Kasumi-1 (cell line): ENCODE measurements around the gene DSC1.
"Not testable (repeated sequence)": the region's sequence is repeated elsewhere in the genome, so short reads cannot be mapped to it uniquely, and the experiment has no call there.

Experiments used
- DNase-seq, 2 experiments: peaks; one replicate each; lab custom pipeline; 2025; lab: John Stamatoyannopoulos, UW

DSC1 gene, protein sequence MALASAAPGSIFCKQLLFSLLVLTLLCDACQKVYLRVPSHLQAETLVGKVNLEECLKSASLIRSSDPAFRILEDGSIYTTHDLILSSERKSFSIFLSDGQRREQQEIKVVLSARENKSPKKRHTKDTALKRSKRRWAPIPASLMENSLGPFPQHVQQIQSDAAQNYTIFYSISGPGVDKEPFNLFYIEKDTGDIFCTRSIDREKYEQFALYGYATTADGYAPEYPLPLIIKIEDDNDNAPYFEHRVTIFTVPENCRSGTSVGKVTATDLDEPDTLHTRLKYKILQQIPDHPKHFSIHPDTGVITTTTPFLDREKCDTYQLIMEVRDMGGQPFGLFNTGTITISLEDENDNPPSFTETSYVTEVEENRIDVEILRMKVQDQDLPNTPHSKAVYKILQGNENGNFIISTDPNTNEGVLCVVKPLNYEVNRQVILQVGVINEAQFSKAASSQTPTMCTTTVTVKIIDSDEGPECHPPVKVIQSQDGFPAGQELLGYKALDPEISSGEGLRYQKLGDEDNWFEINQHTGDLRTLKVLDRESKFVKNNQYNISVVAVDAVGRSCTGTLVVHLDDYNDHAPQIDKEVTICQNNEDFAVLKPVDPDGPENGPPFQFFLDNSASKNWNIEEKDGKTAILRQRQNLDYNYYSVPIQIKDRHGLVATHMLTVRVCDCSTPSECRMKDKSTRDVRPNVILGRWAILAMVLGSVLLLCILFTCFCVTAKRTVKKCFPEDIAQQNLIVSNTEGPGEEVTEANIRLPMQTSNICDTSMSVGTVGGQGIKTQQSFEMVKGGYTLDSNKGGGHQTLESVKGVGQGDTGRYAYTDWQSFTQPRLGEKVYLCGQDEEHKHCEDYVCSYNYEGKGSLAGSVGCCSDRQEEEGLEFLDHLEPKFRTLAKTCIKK

DNA sequence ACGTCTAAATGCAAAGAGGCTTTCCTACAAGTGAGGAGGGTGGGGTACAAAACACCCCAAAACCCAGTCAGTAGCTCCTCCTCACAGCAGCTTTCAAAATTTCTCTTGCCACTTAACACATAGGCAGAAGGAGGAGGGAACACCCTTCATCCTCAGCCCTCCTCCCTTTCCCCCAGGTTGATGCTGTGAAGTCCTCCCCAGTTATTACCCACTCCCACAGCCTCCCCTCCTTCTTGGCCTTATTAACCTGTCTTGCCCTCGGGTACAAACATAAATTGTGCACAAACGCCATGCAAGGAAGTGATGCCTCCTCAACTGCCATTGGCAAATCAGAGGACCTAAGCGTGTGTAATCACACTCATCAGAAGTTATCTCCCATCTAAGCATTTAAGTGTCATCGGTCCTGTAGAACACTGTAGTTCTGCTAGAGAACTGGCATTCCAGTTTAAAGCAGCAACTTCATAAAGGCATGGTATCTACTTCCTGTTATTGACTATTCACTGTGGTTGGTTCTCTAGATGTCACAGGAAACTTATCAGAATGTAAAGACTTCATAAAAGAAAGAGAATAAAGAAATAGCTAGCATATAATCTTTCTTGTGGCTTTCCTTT lies at the start of gene DSC1:
Gene DSC1, minus strand, starts transcription at position 32 of the 611 bp plus-strand sequence. CDS start 262 bp downstream, outside the sequence.
- peak; percentile 22 to 23 for DNase-seq

DNA sequence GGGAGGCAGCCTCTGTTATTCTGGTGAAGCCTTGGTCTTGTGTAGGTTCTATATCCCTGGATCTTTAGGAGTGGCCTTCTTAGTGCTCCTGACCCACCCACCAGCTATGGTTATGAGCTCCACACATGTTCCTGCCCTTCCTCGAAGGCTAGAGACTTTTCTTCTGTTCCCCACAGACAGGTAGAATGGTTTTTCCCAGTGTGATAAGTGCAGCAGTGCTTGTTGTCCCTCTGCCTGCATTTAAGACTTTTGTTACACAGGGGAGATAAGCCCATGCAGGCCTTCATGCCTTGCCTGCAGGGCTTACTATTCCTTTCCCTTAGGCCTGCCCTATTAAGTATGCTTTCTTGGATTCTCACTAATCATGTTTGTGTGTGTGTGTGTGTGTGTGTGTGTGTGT lies 48.4 kb upstream of the DSC1 start:
- DNase-seq: no peak

DNA sequence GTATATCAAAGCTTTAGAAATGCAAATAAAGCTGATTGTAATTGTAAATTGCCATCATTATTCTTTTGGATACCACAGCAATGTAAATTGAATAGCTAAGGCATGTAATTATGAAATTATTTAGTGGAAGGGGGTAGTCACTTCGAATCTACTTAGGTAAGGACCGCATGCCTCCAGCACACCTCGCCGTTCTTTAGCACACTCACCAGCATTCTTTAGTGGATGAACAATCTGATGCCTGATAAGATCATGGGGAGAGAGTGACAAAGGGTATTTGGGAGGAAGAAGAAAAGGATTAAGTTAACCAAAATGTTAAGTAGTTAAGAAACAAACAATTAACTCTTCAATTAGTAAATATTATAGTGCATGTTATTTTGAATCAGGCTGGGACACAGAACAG lies 46.4 kb upstream of the DSC1 start:
- DNase-seq: no peak

DNA sequence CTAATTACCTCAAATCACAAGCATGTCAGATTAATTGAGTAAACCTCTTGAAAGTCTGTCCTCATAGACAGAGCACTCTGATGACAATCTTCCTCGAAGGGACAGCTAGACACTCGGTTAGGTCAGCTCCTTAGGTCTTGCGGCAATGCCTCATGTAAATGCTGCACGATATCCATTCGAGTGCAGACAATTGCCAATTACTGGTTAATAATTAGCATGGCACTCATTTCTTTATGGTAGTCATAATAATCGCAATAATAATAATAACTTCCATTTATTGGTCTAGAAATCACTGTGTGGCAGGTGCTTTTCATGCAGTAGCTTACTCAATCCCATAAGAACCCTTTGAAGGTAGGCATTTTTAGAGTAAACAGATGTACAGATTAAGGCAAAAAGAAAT lies 44.7 kb upstream of the DSC1 start:
- DNase-seq: no peak

DNA sequence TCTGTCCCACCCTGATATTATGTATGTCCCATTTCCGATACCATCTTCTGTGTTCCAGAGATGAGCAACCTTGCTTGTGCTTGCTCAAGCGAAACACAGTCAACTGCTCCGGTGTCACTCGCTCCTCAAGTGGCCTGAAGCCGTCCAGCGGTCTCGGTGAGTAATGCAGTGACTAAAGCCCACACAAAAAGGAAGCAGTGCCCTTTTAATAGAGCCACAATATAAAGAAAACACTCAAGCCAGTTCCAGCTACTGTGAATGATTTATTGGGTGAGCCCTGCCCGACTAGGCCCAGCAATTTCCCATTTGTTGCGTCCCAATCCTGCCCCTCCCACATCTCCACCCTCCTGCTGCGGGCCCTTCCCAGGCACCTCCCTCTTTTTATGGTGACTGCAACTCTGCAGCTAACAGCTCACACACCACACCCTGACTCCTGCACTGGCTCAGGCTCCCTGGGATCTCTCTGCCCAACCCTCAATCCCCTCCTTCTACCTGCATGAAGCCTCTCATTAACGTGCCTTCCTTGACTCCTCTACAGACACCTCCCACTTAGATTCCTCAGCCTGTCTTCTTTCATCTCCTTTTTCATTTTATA lies 44.2 kb upstream of the DSC1 start:
- DNase-seq: peak; percentile 64 to 71

DNA sequence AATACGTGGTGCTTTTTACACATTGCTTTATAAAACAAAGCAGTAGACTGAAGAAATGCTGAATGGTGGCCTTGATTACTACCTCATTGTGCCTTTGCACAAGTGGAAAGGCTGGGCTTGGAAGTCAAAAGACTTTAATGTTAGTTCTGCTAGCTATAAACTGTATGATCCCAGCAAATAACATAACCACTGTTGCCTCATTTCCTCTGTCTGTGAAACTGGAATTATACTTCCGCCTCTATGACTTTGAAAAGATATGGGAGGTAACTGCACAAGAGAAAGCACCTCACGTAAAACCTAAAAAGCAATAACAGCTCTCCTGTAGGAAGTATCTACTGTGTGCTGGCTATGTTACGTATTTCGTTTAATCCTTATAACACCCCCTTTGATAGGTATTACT lies 43.4 kb upstream of the DSC1 start:
- DNase-seq: peak; percentile 51 to 56

DNA sequence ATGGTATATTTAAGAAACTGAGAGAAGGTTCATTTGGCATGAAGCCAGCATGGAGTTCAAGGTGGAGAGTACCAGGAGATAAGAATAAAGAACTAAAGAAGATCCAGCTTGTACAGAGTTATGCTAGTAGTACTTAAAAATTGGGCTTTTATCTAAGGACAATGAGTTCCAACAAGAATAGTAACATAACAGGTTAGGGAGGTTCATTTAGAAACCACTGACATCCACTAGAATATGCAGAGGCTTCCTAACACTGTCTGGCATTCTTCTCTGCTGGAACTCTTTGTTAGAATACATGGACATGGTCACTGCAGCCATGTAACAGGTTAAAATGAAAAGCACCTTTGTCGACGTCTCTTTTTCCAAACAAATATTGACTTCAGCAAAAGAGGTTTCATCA lies 42.6 kb upstream of the DSC1 start:
- DNase-seq: no peak

DNA sequence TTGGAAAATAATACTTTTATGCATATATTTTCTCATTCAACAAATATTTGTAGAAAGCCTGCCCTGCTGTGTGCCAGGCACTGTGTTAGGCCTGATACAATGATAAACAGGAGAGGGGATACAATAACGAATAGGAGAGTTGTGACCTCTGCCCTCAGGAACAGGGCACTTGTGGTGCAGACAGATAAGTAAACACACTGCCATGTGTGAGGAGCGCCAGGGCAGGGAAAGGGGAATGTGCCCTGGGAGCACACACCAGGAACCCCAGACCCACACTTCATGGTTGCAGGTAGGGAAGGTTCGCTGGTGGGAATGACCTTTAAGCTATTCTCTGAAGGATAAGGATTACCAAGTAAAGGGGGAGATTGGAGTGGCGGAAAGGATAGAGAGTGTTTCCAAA lies 42.2 kb upstream of the DSC1 start:
- DNase-seq: no peak

DNA sequence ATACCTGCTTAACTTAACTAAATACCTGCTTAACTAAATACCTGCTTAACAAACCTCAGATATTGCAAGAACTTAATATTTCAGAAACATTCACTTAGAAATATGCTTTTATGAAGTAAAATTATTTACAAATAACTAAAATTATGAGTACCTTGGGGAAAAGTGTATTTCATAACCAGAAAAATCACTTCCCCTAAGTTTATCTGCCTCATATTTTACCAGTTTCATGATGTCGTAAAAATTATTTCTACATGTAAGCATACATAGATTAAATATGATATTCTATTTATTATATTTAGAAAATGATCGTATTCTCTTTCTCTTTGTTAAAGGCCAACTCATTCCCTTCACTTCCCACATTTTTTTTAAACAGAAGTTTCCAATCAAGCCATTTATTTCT lies 41.5 kb upstream of the DSC1 start:
- DNase-seq: no peak

DNA sequence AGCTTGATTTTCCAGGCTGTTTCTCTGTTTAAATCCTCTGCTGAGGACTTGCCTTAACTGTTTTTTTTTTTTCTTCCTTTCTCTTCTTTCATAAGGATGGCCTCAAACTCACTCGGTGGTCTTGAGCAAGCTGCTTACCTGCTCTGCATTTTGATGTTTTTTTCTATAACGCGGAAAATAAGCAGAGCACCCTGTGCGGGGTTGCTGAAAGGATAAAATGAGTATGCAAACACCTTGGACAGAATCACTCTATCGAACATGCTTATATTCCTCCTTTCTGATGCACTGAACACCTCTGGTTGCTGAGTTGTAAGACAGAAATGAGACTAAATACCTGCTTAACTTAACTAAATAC lies 41.1 kb upstream of the DSC1 start:
- DNase-seq: no peak

DNA sequence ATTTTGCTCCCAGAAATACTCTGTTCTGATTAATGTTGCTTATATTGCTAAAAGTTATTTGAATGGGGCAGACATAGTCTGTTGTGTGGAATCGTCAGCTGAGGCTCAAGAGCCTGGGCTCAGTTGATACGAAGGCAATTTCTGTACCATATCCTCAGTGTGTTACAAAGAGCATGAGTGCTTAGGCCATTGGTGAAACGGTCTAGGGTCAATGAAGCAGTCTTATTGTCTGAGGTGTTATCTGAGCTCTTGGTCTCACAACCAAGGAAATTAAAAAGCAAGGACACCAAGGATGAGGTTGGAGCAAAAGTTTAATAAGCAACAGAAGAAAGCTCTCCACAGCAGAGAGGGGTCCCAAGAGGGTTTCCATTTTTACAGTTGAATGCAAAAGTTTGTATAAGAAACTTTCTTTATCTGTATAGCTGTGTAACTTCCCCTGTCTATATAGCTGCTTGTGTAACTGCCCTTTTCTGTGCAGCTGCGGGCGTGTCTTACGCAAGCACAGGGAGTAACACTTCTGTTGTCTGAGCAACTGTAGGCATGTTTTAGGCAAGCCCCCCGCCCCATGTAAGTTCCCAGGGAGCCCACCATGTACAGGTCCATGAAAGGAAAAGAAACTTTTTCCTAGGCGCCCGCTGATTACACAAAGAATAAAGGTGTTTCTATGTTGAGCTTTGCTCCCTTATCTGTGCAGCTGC lies 40.6 kb upstream of the DSC1 start:
- peak; percentile 78 to 83 for DNase-seq

DNA sequence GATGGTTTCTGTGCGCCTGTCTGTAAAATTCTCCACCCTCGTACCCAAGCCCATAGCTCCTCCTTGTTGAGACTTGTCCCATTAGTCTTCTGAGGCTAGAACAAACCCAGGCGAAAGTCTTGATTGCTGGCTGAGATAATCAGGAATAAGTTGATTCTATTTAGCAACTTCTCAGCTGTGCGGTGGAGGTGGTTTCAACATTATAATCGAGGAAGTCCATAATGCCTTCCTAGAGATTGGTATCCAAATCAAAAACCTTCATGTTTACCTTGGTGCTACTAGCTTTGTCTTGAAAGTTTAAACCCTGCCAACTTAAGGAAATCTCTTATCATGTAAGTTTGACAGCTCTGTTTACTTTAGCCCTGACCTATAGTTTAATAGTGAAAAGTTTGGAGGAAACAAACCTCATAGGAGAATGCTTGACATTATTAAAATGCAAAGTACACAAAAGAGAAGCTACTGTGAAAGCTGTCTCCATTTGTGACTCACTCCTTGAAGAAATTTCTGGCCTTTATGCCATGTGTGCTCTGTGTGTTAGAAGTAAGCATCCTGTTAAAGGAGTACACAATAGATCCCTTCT lies 36.6 kb upstream of the DSC1 start:
- no peak for DNase-seq

DNA sequence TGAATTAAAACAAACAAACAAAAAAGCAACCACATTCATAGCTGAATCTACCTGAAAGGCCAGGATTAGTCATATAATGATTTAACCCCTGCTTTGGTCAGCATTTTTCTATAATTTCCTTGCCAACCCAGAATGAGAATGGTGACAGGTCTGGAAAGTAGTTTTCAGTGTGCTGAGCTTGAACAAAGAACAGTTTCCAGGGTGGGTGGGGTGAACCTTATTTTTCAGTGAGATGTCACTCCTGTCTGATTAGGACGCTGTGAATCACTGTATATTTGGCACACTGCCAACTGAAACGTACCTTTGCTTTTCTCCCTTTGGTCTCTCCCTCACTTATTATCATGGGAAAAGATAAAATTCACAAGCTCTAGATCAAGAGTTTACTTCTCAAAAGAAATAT lies 35.0 kb upstream of the DSC1 start:
- DNase-seq: no peak

DNA sequence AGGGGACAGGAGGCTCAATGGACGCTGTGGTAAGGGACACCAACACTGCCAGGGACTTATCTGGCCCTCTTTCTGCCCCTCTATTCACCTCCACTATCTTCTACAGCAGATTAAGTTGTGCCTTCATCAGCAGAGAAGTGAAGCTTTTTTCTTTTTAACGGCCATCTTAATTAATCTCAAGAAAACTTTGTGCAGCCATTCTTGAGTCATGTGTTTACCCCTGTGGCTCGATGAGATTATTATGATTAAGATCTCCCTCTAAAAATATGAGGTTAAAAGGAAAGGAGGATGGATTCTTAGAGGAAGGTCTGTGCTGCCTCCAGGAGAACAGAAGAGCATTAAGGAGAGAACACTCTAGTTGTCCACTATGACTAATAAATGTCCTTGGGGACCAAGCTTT lies 32.4 kb upstream of the DSC1 start:
- no peak for DNase-seq

DNA sequence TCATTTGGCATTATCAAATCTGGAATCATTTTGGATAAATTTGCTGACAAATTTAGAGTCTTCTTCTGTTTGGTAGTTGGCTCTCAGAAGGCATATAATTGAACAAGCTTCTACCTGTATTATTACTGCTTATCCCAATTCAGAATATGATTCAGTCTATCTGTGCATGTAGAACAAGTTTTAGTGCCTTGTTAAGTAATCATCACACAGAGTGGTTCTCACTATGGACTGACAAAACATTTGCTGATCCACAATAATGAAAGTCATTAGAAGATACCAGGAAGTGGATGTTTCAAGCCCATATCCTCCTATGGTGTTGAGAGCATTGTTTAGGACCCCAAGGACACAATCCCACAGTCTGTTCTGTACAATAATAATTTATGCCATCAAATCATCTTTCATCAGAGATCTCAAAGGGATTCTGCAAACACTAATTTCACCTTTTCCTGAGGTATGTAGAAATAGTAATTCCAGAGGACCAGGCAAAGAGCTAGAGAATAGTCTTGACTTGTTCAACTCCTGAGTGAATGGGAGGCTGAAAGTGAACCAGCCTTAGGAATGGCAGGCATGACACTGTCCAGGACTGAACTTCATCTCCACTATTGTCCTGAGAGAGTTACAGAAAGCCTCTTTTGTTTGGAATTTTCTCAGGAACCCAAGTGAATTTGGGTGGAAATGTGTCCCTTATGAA lies 29.6 kb upstream of the DSC1 start:
- no peak for DNase-seq

DNA sequence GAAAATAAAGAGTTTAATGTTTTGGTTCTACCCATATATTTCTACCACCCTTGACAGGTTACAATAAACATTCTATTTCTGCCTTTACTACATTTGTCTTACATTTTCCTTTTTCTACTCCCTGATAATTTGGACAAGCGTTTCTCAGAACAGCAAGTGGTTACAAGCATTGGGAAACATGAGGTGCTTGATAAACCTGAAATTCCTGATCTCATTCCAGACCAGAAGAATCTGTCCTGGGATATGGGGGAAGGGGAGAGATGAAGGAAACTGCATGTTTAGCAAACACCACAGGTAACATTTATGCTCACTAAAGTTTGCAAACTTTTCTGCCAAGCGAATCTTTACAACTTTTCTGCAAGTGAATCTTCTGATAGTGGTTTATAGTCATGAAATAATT lies 28.3 kb upstream of the DSC1 start:
- DNase-seq: no peak

DNA sequence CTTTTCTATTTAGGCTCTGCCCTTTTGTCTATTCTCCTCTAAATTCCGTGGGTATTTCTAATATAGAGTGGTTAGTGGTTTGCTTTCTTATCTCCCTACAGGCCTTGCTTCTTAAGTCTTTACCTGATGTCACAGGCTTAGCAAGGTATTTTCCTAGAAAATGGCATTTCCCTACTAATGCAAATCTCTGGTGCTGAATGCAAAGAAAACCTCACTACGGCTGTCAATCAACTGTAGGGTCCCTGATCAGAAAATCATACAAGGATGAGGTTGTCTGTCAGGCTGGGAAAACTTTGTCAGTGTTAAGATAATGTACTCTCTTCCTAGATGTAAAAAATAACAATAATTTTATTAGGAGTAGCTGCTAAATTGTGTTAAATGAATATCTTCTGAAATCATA lies 27.1 kb upstream of the DSC1 start:
- DNase-seq: no peak

DNA sequence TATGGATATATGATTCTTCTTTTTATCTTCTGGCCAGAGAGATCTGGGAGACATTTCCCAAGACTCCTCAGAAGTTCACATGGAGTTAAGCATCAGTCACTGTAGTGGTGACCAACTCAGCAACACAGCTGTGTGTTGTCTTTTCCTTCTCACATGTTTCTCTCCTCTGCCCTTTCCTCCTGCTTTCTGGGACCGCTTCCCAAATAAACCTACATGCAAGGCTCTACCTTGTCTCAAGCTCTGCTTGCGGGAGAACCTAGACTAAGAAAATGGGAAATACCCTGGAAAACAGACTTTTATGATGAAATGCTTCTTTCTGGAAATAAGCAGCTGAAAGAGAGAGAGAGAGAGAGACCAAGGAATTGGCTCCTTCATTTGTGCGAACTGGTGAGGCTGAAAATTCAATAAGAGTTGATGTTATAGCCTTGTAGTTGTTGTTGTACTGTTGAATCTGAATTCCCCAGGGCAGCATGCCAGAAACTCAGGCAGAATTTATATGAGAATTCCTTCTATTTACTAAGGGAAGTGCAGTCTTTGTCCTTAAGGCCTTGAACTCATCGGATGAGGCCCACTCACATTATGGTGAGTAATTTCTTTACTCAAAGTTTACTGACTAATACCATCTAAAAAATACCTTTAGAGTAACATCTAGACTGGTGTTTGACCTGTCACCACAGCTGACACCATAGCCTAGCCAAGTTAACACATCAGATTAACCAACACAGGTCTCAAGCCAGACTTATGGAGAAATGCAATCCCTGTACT lies 22.7 kb upstream of the DSC1 start:
- DNase-seq: no peak

DNA sequence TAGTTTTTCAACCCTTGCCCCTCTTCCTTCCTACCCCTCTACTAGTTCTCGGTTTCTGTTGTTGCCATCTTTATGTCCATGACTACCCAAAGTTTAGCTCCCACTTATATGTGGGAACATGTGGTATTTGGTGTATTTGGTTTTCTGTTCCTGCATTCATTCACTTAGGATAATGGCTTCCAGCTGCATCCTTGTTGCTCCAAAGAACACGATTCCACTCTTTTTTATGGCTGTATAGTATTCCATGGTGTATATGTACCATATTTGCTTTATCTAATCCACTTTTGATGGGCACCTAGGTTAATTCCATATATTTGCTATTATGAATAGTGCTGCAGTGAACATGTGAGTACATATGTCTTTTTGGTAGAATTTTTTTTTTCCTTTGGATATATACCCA lies 20.6 kb upstream of the DSC1 start:
- no peak for DNase-seq

DNA sequence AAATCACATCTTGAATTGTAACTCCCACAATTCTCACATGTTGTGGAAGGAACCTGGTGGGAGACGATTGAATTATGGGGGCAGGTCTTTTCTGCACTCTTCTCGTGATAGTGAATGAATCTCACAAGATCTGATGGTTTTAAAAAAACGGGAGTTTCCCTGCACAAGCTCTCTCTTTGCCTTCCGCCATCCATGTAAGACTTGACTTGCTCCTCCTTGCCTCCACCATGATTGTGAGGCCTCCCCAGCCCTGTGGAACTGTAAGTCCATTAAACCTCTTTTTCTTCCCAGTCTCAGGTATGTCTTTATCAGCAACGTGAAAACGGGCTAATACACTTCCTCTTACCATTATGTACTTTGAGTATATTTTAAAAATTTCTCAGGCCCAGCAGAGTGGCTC lies 14.7 kb upstream of the DSC1 start:
- not testable (repeated sequence) for DNase-seq
